ENCODE results near the gene KCNE5.

- no peak for TF ChIP-seq SUZ12 (IDR thresholded peaks at IDR 0.05)
- TF ChIP-seq FOXA1 (IDR thresholded peaks at IDR 0.05), result no peak
- no peak for TF ChIP-seq L3MBTL2 (conservative IDR thresholded peaks at IDR 0.05)
These were observed 29.0 kb downstream of the KCNE5 start for GRCh38 chrX:109596015-109596414.

All from HEK293T (cell line).